Measurements from ENCODE around the gene VASN.
"Not testable (repeated sequence)": the region's sequence is repeated elsewhere in the genome, so short reads cannot be mapped to it uniquely, and the experiment has no call there.

VASN gene

GRCh38 chr16:4371357-4372000 lies at the start of gene VASN:
Gene VASN (plus strand): TSS chr16:4371848. CDS start chr16:4380878, 9,030 bp downstream.
- DNase-seq, result no peak

- DNase-seq, result no peak
These were observed 49.3 kb upstream of the VASN start for GRCh38 chr16:4322121-4323052.

- DNase-seq, result no peak
These were observed 48.4 kb upstream of the VASN start for GRCh38 chr16:4323071-4323844.

DNA sequence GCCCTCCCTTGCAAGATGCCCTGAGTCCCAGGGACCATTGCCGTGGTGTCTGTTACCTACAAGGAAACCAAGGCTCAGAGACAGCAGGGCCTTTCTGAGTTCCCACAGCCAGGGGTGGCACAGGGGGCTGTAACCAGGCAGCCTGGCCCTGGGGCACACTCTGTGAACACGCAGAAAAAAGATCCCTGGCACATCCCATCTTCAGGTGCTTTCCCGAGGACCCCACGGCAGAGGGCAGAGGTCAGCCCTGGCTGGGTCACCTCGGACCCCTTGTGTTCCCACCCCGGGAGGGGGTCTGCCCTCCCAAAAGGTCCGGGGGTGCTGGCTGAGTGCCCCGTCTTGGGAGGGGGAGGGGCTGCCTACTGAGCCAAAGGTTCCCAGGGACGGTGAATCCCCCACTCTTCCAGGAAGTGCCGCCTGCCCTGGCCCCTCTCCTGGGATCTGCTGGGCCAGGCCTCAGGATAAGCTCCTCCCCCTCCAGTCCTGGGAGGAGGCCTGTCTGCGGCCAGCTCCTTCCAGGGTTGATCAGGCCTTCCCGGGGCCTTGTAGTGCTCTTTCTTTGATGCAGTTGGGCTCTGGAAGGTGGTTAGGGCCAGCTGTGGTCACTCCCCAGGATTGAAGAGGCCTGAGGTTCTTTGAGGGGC lies 47.7 kb upstream of the VASN start:
- no peak for DNase-seq

- no peak for DNase-seq
These were observed 47.0 kb upstream of the VASN start for GRCh38 chr16:4324492-4325252.

- no peak for DNase-seq
These were observed 46.3 kb upstream of the VASN start for GRCh38 chr16:4325253-4325758.

DNA sequence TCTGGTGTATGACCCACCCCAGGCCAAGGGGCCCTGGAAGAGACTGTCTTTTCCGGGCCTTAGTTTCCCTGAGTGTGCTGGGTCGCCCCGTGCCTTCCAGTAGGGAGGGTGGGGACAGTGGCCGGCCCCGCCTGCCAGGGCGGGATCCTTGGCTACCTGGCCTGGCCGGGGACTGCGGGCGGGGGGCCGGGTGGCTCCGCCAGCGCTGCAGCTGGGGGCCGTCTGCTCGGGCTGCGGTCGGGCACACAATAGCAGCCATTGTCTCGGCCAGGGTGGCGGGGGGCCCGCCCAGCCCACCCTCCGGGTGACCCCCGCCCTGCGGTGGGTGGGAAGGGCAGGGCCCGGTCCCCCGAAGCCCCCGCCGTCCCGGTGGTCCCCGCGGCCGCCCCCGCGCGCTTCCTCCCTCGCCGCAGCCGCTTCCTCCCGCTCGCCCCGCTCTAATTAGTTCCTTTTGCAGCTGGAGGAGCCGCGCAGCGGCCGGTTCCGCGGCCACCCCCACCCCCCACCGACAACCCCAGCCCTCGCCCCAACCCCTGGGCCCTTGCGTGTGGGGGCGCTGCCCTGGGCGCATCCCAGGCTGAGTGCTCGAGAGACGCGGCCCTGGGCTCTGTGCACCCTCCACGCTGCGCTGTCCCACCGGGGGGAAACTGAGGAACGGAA lies 44.1 kb upstream of the VASN start:
- no peak for DNase-seq

DNA sequence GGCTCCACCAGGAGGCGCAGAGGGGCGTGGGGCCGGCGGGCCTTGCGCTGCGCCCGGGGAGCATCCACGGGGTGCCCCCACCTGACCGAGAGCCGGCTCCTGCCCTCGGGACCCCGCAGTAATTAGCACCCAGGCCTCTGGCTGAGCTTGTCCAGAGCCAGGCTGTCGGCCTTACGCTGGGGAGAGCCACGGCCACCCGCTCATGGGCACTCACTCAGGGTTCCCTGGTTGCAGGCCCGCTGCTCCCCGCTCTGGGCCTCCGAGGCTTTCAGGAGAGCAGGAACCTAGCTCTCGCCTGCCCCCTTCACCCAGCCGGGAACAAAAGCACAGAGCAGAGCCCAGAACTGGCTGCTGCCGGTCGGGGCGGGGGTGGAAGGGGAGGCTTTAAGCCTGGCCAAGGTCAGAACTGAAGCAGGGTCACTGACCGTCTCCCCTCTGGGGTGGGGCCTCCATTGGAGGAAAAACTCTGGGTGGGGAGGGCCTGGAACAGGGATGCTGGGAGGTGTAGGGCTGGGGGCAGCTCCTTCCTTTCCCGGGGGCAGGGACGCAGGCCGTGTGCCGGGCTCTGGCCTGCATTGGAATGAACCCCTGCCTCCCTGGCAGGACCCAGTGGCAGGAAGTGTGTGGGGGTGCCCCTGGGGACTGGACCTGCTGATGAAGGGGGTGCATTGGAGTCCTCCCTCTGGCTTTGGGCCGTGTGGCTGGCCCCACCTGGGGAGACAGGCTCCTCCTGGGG lies 43.4 kb upstream of the VASN start:
- DNase-seq, result peak; percentile 25

GRCh38 chr16:4328782-4329775 lies 42.6 kb upstream of the VASN start:
- no peak for DNase-seq

DNA sequence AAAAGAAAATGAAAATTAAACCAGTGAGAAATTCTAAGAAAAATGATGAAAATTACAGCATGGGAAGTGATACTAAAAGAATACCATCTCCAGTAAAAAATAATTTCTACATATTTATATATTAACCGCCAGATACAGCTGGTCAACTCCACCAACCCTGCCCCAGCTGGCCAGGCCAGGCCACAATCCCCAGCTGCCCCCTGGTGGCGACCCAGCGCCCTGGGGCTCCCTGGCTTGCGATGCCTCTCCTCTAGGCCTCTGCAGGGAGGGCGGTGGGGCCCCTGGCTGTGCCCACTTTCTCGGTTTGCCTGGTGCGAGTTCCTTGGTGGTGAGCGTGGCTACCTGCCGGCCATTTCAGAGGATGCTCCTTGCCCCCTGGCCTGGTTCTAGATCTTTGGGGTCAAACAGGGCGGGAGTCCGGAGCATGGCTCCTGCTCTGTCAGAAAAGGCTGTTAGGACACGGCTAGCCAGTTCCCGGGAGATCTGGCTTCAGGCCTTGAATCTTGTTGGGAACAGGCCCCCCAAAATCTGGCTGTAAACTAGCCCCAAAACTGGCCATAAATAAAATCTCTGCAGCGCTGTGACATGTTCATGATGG lies 41.3 kb upstream of the VASN start:
- no peak for DNase-seq

GRCh38 chr16:4332083-4332482 lies 39.6 kb upstream of the VASN start:
- no peak for DNase-seq

- no peak for DNase-seq
These were observed 38.9 kb upstream of the VASN start for GRCh38 chr16:4332623-4333307.

DNA sequence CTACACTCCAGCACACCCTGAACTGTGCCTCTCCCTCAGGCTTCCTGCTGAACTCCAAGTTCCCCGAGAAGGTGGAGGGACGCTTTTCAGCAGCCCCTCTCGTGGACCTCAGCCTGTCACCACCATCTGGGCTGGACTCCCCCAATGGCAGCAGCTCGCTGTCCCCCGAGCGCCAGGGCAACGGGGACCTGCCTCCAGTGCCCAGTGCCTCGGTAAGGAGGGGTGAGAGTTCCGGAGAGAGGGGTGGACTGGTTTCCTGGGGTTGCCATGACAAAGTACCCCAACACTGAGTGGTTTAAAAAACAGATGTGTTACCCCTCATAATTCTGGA lies 38.4 kb upstream of the VASN start:
- no peak for DNase-seq

DNA sequence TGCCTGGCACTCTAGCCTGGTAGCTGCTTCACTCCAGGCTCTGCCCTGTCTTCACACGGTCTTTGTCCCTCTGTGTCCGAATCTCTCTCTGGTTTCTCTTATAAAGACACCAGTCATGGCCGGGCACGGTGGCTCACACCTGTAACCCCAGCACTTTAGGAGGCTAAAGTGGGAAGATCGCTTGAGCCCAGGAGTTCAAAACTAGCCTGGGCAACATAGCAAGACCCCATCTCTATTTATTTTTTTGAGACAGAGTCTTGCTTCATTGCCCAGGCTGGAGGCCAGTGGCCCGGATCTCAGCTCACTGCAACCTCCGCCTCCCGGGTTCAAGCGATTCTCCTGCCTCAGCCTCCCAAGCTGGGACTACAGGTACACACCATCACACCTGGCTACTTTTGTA lies 37.9 kb upstream of the VASN start:
- DNase-seq, result not testable (repeated sequence)

- DNase-seq, result no peak
These were observed 36.7 kb upstream of the VASN start for GRCh38 chr16:4334724-4335495.

DNA sequence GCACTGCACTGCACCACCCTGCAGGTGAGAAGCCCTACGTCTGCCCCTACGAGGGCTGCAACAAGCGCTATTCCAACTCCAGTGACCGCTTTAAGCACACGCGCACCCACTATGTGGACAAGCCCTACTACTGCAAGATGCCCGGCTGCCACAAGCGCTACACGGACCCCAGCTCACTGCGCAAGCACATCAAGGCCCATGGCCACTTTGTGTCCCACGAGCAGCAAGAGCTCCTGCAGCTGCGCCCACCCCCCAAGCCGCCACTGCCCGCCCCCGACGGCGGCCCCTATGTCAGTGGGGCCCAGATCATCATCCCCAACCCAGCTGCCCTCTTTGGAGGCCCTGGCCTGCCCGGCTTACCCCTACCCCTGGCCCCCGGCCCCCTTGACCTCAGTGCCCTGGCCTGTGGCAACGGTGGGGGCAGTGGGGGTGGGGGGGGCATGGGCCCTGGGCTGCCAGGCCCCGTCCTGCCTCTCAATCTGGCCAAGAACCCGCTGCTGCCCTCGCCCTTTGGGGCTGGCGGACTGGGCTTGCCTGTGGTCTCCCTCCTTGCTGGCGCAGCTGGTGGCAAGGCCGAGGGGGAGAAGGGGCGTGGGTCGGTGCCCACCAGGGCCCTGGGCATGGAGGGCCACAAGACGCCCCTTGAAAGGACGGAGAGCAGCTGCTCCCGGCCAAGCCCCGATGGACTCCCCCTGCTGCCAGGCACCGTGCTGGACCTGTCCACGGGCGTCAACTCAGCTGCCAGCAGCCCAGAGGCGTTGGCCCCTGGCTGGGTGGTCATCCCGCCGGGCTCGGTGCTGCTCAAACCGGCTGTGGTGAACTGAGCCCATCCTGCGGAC lies 34.7 kb upstream of the VASN start:
- no peak for DNase-seq

Data from GDM1 (cell line).